ENCODE data around the gene GSC2. TPM values are rescaled to one million over a fixed set of nuclear protein-coding genes. Genes with fewer than 3 reads are reported as not detected.

GSC2 gene
- total RNA-seq, 1 donor from 2014 or later: not detected

DNA sequence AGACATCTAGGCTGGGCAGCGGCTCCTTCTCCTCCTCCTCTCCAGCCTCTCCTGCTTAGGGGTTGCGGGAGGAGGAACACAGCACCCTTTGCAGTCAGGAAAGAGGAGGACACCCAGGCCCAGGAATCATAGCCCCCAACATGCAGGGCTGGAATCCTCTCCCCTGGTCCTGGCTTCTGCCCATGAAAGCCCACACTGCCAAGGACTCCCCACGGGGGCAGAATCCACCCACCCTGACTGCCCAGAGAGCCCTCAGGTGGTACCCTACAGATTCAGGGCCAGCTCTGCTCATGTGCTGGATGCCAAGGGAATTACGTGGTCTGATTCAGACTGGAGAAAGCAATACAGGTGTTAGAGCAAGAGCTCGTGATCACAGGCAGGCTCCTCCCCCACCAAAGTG, 10.1 kb downstream of the GSC2 start:
- intact Hi-C loops (cut with DNase I): loop anchor here (10.0 kb wide), 1 partner anchor 495 kb away; no protein-coding TSS in a partner anchor
- ATAC-seq (ENCODE audit: poor library complexity) (no peak), DNase-seq (no peak)

DNA sequence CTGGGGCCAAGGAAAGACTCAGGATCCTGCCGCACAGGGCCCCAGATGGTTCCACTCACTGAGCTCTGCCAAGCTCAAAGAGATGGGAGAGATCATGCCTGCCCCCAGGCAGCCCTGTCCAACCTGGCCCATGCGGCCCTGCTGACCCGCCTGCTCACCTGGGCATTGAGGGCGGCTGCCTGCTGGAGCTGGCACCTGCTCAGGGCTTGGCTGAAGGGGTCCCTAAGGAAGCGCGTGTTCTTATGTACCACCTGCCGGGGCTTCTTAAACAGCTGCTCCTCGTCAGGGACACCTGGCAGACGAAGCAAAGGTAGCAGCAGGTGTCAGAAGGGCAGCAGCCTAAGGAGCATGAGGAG, 11.1 kb downstream of the GSC2 start:
- DNase-seq (no peak), ATAC-seq (ENCODE audit: poor library complexity) (no peak)
- intact Hi-C loops (cut with DNase I): no loop called here

DNA sequence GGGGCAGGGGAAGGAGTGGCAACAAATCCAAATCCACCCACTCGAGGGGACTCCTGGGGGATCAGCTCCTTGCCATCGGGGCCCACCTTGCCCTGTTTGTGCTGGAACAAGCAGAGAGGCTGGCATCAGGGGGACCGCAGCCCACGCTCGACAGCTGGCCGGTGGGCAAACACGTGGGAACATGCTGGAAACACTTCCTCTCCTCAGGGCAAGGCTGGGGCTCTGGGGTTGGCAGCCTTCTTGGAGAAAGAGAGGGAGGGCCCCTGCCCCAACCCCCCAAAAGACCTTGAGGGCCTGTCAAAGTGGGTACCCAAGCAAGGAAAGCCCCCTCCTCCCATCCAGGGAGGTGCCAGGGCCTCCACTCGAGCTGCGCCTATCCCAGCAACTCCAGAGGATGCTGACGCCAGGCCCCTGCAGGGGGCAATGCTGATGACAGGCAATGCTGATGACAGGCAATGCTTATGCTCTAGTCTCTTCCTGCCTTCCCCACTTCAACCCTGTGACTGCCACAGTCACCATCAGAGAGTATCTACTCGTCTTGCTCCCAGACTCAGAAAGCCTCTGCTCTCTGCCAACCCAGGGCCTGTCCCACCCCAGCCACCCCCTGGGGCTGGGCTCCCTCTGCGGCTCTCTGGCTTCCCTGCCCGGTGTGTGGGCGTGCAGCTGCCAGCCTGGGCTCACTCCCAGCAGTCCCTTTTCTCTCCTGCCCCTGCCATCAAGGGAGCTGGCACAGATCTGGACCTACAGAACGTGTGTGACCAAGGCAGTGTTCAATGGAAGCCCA, 11.7 kb downstream of the GSC2 start:
- DNase-seq: no peak
- ATAC-seq (ENCODE audit: poor library complexity): no peak
- intact Hi-C loops (cut with DNase I): no loop called here

DNA sequence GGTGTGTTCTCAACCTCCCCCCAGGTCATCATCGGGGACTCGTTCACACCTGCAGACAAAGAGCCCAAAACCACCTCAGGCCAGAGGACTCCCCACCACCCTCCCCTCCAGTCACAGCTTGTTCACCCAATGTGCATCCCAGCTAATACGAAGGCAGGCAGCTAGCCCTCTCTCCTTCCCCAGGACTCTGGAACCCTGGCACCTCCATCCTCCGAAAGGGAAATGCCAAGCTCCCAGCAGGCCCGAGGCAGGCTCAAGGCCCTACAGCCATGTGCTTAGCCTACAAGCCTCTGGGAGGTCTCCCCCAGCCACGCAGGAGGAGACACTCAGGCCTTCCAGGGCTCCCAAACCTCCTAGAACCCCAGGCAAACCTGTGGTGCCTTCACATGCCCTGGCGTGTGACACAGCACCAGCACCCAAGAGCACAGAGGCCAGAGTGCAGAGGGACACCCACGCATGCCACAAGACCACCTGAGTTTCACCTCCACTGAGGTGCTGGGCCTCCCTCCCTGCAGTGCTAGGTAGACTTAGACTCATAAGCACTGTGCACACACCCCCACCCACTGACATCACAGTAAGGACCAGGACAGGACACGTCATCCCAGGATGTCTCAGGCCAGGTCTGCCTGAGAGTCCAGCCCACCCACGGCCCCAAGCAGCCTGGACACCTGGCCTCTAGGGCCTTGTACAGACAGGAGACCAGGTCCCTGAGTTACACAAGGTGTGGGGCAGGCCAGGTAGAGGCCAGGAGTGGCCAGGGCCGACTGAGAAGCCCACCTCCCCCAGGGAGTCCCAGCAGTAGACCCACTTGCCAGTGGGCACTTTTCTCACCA, 12.5 kb downstream of the GSC2 start:
- ATAC-seq (ENCODE audit: poor library complexity) (no peak), DNase-seq (no peak)
- intact Hi-C loops (cut with DNase I): no loop called here

DNA sequence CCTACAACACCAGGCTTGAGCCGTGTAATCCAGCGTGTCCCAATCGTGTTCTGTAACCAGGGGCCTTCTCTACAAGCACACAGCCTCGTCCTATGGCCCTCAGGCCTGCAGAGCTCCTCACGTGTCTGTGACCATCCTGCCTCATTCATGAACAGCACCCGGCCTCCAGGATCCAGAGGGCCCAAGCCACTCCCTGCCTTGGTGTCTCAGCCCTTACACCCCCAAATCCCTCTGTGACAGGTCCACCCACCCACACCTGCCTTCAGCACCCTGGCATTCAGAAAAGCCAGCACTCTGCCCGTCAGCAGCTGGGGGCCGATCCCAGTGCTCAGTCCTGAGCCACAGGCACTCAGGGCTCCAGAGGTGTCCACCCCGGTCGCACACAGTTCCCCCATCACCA, 13.2 kb downstream of the GSC2 start:
- DNase-seq: no peak
- intact Hi-C loops (cut with DNase I): no loop called here
- ATAC-seq (ENCODE audit: poor library complexity): no peak

DNA sequence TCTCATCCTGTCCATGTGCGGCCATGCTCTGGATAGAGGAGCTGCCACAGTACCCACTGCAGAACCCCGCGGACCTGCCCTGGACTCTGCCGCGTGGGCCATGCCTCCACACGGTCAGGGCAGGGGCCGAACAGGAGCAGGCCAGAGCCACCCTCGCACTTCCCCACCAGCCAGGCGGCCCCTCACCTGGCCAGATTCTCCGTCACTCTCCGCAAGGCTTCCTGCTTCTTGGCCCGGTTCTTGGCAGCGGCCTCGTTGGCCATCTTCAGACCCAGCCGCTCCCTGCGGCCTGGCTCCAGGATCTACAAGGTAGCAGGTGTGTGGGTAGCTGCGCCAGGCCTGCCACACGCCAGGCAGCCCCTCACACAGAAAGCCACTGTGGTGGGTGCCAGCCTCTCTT, 15.2 kb downstream of the GSC2 start:
- no peak for DNase-seq
- intact Hi-C loops (cut with DNase I): no loop called here
- ATAC-seq (ENCODE audit: poor library complexity): no peak

DNA sequence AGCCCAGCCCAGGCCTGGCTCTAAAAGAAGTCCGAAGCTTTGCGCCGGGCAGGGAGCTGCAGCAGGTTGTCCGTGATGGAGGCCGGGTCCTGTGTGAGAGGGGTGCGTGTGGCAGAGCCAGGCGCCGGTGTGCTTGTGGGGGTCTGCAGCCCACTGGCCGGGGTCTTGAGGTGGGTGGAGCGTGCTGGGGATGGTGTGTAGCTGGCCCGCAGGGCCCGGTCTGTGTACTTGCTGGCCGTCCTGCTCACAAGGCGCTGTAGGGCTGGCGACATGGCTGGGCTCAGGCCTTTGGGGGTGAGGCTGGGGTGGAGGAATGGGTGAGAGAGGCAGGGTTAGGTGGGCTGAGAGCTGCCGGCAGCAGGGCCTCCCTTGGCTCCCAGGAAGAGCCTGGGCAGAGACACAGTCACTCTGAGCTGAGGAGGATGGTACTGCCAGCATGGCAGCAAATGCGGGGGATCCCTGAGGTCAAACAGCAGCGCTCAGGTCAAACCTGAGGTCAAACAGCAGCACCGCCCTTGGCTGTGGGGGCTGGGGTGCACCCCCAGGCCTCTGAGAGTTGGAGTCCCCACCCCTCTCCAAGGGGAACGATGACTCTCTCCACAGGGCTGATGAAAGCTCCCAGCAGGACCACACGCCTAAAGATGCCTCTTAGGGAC, 15.8 kb downstream of the GSC2 start:
- DNase-seq (no peak), ATAC-seq (ENCODE audit: poor library complexity) (no peak)
- intact Hi-C loops (cut with DNase I): no loop called here

DNA sequence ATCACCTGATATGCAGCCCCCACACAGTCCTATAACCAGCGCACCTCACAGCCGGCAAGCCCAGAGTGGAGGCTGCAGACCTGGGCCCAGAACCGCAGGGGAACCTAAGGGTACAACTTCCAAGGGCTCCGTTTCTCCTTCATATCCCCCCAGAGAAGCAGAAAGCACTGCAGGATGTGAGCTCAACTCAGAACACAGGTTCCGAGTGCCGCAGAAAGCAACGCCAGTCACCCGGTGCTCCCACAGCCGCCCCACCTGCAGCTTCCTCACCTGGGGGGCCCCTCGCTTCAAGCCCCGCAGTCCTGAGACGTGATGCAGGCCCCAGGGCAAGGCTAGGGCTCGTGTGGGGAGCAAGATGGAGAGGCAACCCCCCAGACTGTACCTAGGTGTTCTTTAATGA, 16.5 kb downstream of the GSC2 start:
- intact Hi-C loops (cut with DNase I): no loop called here
- no peak for DNase-seq

DNA sequence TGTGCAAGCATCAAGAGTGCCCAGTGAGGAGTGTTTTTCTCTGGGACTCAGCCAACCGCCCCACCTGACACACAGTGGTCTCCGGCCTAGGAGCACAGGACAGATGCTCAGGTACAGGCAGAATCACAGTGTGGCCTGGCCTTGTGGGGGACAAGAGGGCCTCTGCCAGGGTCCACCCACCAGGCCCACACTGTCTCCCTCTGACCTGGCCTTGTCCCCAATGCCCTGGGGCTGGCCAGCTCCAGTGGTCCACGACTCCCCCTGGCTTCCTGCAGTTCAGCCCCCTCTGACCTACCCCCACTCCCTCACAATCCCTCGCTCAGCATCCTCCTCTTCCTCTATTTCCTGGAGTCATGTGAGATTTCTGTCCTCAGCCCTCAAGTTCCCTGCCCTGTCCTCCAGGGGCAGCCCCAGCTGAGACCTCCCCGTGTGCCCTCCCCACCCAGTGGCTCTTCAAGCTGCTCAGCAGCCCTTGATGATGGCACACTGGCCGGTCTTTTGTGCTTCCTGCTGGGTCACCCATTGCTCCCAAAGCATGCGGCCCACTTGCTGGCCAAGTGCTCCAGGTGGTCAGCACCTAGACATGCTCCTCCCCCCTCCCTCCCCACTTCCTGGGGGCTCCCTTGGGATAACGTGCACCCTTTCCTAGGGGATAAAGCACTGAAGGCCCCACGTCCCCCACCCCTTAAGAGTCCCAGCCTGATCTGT, 17.2 kb downstream of the GSC2 start:
- intact Hi-C loops (cut with DNase I): no loop called here
- no peak for DNase-seq
- ATAC-seq (ENCODE audit: poor library complexity): no peak

More for the DNA sequence above, 16.5 kb downstream of the GSC2 start:
- ATAC-seq (ENCODE audit: poor library complexity): no peak

DNA sequence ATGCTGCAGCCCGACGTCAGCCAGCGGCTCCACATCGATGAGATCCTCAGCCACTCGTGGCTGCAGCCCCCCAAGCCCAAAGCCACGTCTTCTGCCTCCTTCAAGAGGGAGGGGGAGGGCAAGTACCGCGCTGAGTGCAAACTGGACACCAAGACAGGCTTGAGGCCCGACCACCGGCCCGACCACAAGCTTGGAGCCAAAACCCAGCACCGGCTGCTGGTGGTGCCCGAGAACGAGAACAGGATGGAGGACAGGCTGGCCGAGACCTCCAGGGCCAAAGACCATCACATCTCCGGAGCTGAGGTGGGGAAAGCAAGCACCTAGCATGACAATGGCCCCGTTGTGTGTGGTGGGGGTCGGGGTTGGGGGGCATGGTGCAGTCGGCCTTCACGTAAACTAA, 17.9 kb downstream of the GSC2 start:
- DNase-seq (no peak), ATAC-seq (ENCODE audit: poor library complexity) (no peak)
- intact Hi-C loops (cut with DNase I): no loop called here

DNA sequence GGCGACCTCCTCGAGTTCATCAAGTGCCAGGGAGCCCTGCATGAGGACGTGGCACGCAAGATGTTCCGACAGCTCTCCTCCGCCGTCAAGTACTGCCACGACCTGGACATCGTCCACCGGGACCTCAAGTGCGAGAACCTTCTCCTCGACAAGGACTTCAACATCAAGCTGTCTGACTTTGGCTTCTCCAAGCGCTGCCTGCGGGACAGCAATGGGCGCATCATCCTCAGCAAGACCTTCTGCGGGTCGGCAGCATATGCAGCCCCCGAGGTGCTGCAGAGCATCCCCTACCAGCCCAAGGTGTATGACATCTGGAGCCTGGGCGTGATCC, 18.4 kb downstream of the GSC2 start:
- intact Hi-C loops (cut with DNase I): no loop called here
- DNase-seq (no peak), ATAC-seq (ENCODE audit: poor library complexity) (no peak)

DNA sequence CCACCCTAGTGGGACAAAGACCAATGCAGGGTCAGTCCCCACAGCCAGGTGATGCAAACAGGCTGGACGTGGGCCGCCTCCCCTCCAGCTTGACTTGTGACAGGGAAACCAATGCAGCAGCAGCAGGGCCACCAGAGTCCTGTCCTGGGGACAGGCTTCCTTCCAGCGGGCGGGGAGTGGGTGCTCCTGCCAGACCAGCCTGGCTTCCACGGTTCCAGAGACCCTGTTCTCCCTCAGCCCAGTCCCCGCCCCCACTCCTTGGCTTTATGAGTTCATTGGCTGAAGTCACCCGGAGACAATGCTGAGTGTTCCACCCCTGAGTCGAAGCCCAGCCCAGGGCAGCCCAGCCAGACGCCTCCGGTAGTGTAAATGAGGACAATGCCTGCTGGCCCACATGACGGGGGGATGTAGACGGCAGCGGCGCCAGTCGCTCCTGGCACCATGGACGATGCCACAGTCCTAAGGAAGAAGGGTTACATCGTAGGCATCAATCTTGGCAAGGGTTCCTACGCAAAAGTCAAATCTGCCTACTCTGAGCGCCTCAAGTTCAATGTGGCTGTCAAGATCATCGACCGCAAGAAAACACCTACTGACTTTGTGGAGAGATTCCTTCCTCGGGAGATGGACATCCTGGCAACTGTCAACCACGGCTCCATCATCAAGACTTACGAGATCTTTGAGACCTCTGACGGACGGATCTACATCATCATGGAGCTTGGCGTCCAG, 19.0 kb downstream of the GSC2 start, which contains the start of gene TSSK2:
TSSK2 (plus strand) TSS at position 350 of the 726 bp plus-strand sequence; CDS start at position 442, 92 bp downstream.
- intact Hi-C loops (cut with DNase I): no loop called here
- no peak for DNase-seq
- no peak for ATAC-seq (ENCODE audit: poor library complexity)

DNA sequence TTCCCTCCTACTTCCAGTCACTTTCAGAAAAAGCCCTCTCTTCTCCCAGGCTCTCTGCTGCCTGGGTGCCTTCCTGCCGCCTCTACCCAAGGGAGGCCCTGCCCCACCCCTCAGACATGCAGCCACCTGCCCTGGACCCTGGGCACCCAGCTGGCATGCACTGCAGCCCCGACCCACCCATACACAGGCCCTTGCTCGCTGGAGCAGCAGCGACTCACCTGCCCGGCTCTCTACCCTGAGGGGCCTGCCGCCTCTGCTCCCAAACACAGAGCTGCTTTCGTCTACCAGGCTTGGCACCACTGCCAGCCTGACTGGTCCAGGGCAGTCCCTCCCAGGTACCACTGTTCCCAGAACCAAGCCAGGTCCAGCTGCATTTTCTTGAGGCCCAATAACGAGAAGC, 20.2 kb downstream of the GSC2 start:
- intact Hi-C loops (cut with DNase I): no loop called here
- DNase-seq (no peak), ATAC-seq (ENCODE audit: poor library complexity) (no peak)

DNA sequence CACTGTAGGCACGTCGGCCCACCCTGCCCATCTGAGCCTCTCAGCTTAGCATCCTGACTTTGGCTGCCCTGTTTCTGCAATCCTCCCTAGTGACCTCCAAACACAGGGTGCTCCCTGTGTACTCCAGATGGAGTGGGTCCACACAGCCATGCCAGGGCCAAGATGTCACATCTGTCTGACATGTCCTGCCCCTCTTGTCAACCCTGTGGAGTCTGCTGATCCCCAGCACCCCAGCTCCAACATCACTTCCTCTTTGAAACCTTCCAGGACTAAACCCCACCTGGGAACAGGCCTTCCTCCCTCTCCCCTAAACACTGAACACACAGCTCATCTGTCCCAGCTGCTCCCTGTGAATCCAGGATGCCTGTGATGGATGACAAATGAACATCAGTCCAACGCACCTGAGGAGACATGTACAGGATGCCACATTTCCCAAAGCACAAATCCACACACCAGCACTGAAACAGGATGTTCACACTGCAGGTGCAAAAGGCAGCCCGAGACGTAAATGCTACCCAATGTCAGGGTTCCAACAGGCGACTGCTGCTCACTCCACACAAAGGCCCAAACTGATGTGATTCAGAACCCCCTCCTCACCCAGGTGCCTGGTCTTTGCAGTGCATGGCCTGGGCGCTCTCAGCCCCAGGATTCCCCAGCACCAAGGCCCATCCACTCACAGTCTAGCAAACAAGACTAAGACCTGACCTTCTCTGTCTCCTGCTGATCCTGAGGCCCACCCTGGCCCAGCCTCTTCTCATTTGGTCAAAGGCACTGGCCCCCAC, 21.0 kb downstream of the GSC2 start:
- intact Hi-C loops (cut with DNase I): no loop called here
- ATAC-seq (ENCODE audit: poor library complexity) (no peak), DNase-seq (peak; percentile 13)

DNA sequence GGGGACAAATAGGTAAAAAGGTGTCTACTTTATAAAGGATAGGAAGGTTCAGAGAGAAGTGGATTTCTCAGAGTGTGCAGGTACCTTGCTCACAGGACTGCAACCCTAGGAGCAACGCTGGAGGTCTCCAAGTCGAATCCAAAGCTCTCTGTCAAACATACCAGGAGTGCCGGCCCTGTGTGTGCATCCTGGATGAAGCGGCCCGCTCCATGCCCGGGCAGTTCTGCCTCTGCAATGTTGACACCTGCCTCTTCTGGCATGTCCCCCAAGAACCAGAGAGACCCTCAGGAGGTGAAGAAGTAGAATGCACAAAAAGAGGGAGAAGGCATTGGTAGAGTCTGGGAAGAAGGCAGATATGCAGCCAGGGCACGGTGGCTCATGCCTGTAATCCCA, 22.1 kb downstream of the GSC2 start:
- ATAC-seq (ENCODE audit: poor library complexity): no peak
- intact Hi-C loops (cut with DNase I): no loop called here
- DNase-seq: peak; percentile 3

DNA sequence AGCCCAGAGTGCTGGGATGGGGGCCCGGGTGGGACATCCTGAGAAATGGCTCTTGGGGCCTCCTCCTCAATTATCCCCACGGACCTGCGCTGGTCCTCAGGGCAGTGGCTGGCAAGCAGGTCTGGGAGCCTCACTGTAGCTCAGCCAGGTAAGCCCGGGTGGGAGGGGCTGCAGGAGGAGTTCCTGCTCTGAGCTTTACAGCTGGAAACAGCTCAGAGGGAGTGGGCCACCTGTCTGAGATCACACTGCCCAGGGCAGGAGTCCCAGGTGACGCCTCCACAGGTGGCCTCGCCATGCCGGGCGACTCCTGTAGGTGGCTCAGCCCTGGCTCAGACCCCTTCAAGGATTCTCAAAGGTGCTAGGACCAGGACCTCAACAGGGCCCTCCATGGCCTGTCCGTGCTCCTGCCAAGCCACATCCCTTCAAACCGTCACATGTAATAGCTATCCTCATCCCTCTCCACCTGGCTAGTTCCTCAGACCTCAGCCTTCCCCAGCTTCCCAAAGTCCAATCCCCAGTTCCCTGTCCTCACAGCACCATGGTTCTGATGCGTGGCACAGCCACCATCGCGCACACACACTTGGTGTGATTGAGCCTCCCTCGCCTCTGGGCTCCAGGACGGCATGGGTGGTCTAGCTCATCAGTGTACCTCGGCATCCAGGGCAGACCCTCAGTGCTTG, 22.6 kb downstream of the GSC2 start:
- ATAC-seq (ENCODE audit: poor library complexity): no peak
- peak; percentile 22 for DNase-seq
- intact Hi-C loops (cut with DNase I): no loop called here

Data from Right ventricle myocardium superior (tissue), 1 donor.